ENCODE measurements around the gene DOCK3.

The DOCK3 gene

GRCh38 chr3:50648944-50649343, 25.8 kb upstream of the DOCK3 start:
- TF ChIP-seq REST (IDR thresholded peaks at IDR 0.05; ENCODE audit: insufficient read depth in 1 of 2, low read depth in 2 of 2, low read length in 2 of 2), result no peak
- no peak for TF ChIP-seq SIN3A (IDR thresholded peaks at IDR 0.05; ENCODE audit: borderline replicate concordance, insufficient read depth, low read length)
- TF ChIP-seq FOXP2 (optimal IDR thresholded peaks at IDR 0.05; ENCODE audit: borderline replicate concordance, extremely low read depth, extremely low read length, insufficient read depth), result no peak
- no peak for TF ChIP-seq POLR2AphosphoS5 (IDR thresholded peaks at IDR 0.05; ENCODE audit: low read depth, low read length)
- TF ChIP-seq TAF1 (IDR thresholded peaks at IDR 0.05; ENCODE audit: borderline replicate concordance, insufficient read depth, low read length), result no peak

- TF ChIP-seq SIN3A (IDR thresholded peaks at IDR 0.05; ENCODE audit: borderline replicate concordance, insufficient read depth, low read length) (no peak), FOXP2 (optimal IDR thresholded peaks at IDR 0.05; ENCODE audit: borderline replicate concordance, extremely low read depth, extremely low read length, insufficient read depth) (no peak), TAF1 (IDR thresholded peaks at IDR 0.05; ENCODE audit: borderline replicate concordance, insufficient read depth, low read length) (no peak), REST (IDR thresholded peaks at IDR 0.05; ENCODE audit: insufficient read depth in 1 of 2, low read depth in 2 of 2, low read length in 2 of 2) (no peak), POLR2AphosphoS5 (IDR thresholded peaks at IDR 0.05; ENCODE audit: low read depth, low read length) (no peak)
Measured at GRCh38 chr3:50649451-50649931, 25.2 kb upstream of the DOCK3 start.

GRCh38 chr3:50650018-50650417, 24.7 kb upstream of the DOCK3 start:
- TF ChIP-seq SIN3A (IDR thresholded peaks at IDR 0.05; ENCODE audit: borderline replicate concordance, insufficient read depth, low read length), result no peak

DNA sequence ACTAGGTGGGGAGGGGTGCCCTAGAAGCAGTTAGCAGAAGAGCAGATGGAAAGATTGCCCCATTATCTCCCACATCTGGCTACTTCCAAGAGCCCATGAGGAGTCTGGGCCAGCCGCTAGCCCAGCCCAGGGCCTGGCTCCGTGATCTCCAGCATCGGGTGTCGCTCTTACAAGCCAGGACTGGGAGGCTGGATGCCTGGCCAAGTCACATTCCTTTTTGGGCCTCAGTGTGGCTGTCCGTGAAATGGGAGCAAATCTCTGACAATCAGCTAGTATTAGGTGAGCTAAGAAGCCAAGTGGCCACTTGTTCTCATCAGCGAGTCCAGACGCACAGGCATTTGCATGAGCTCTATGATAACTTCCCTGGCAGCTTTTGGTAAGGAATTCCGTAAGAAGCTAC, 23.3 kb upstream of the DOCK3 start:
- TF ChIP-seq POLR2AphosphoS5 (IDR thresholded peaks at IDR 0.05; ENCODE audit: low read depth, low read length) (no peak), SIN3A (IDR thresholded peaks at IDR 0.05; ENCODE audit: borderline replicate concordance, insufficient read depth, low read length) (no peak), REST (IDR thresholded peaks at IDR 0.05; ENCODE audit: insufficient read depth in 1 of 2, low read depth in 2 of 2, low read length in 2 of 2) (no peak), FOXP2 (optimal IDR thresholded peaks at IDR 0.05; ENCODE audit: borderline replicate concordance, extremely low read depth, extremely low read length, insufficient read depth) (no peak), TAF1 (IDR thresholded peaks at IDR 0.05; ENCODE audit: borderline replicate concordance, insufficient read depth, low read length) (no peak)

DNA sequence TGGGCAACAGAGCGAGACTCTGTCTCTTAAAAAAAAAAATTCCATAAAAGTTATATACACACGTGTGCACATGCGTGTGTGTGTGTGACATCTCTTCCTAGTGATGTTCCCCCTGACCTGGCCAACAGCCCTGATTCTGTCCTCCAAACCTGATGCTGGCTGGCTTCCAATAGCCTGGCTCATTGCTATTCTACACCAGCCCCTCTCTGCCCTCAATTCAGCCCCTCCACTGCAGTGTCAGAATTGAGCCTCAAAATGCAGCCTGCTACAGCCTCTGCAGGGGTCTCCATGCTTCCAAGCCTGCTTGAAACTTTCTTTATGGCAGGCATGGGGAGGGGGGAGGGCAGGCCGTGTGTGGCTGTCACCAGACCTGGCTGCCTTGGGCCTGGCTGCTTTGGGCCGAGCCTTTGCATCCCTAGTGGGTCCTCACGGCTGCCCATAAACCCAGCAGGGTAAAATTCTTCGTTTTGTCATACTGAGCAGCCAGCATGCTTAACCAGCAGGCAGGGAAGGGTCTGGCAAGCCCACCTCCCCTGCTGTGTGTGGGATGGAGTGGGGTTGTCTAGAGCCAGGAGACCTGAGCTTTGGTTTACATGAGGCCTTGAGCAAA, 22.7 kb upstream of the DOCK3 start:
- TF ChIP-seq FOXP2 (optimal IDR thresholded peaks at IDR 0.05; ENCODE audit: borderline replicate concordance, extremely low read depth, extremely low read length, insufficient read depth) (no peak), REST (IDR thresholded peaks at IDR 0.05; ENCODE audit: insufficient read depth in 1 of 2, low read depth in 2 of 2, low read length in 2 of 2) (no peak), TAF1 (IDR thresholded peaks at IDR 0.05; ENCODE audit: borderline replicate concordance, insufficient read depth, low read length) (no peak), POLR2AphosphoS5 (IDR thresholded peaks at IDR 0.05; ENCODE audit: low read depth, low read length) (no peak), SIN3A (IDR thresholded peaks at IDR 0.05; ENCODE audit: borderline replicate concordance, insufficient read depth, low read length) (no peak)

All from PFSK-1 (cell line).